Activated naive CD4-positive, alpha-beta T cell treated with anti-CD3 and anti-CD28 coated beads for 36 hours (primary cell): ENCODE measurements around the gene ABCA9. TPM values are rescaled to one million over a fixed set of nuclear protein-coding genes. Genes with fewer than 3 reads are reported as not detected.

Source experiments
- CTCF ChIA-PET: fragments of 350-600 bp; sonication (Branson Sonifier 250); formaldehyde crosslinking; loops from one replicate; lab custom pipeline; 2021; ENCODE audit warnings: antibody characterized with exemption; lab: Charles Lee
- DNase-seq: peaks from one replicate; pipeline ENCODE4 v3.0.0-alpha.2; 2020
- H3K27ac Mint-ChIP-seq: one replicate; pipeline ENCODE4 v1.8.0; 2021; ENCODE audit warnings: mild to moderate bottlenecking, mixed read lengths
- H3K27me3 Mint-ChIP-seq: one replicate; pipeline ENCODE4 v1.8.0; 2021; ENCODE audit warnings: low read depth, mixed read lengths
- H3K36me3 Mint-ChIP-seq: one replicate; pipeline ENCODE4 v1.8.0; 2021; ENCODE audit warnings: low read depth, mixed read lengths
- H3K4me1 Mint-ChIP-seq: one replicate; pipeline ENCODE4 v1.8.0; 2021; ENCODE audit warnings: low read depth, mixed read lengths
- H3K4me3 Mint-ChIP-seq: one replicate; pipeline ENCODE4 v1.8.0; 2021; ENCODE audit warnings: mild to moderate bottlenecking, moderate library complexity, mixed read lengths
- H3K9me3 Mint-ChIP-seq: one replicate; pipeline ENCODE4 v1.8.0; 2021; ENCODE audit warnings: mixed read lengths
- intact Hi-C: fragments of 100-400 bp; cut with micrococcal nuclease; formaldehyde crosslinking; loops from one replicate; pipeline ENCODE4 v1.15.1; 2023
- total RNA-seq, 2 experiments: library from RNA; stranded (reverse); gene quantifications; one replicate each; pipeline ENCODE4 v1.2.3, GENCODE V29; 2021

The ABCA9 gene, protein sequence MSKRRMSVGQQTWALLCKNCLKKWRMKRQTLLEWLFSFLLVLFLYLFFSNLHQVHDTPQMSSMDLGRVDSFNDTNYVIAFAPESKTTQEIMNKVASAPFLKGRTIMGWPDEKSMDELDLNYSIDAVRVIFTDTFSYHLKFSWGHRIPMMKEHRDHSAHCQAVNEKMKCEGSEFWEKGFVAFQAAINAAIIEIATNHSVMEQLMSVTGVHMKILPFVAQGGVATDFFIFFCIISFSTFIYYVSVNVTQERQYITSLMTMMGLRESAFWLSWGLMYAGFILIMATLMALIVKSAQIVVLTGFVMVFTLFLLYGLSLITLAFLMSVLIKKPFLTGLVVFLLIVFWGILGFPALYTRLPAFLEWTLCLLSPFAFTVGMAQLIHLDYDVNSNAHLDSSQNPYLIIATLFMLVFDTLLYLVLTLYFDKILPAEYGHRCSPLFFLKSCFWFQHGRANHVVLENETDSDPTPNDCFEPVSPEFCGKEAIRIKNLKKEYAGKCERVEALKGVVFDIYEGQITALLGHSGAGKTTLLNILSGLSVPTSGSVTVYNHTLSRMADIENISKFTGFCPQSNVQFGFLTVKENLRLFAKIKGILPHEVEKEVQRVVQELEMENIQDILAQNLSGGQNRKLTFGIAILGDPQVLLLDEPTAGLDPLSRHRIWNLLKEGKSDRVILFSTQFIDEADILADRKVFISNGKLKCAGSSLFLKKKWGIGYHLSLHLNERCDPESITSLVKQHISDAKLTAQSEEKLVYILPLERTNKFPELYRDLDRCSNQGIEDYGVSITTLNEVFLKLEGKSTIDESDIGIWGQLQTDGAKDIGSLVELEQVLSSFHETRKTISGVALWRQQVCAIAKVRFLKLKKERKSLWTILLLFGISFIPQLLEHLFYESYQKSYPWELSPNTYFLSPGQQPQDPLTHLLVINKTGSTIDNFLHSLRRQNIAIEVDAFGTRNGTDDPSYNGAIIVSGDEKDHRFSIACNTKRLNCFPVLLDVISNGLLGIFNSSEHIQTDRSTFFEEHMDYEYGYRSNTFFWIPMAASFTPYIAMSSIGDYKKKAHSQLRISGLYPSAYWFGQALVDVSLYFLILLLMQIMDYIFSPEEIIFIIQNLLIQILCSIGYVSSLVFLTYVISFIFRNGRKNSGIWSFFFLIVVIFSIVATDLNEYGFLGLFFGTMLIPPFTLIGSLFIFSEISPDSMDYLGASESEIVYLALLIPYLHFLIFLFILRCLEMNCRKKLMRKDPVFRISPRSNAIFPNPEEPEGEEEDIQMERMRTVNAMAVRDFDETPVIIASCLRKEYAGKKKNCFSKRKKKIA (N-terminal part only)
- total RNA-seq = not detected

DNA sequence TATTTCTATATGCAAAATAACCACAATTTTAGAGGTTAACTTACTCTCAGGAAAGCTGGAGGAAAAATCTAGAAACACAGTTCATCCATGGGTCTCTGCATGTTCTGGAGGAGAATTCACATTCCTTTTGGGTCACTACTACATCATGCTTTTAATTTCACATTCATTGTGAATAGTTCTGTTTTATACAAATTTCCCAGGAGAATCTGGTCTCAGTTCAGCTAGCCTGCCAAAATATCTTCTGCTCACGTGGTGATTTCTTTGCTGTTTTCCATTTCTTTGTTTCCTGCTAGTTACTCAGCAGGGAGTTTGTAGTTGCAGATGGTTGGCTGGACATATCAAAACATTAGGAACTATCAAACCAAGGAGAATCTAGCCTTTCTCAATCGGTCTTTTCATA, at the start of gene ABCA9:
TSS of gene ABCA9 (minus strand) at position 106 of the 400 bp plus-strand sequence. CDS start 9,801 bp downstream, outside the sequence.
- CTCF ChIA-PET = no interaction called here
- Mint-ChIP-seq H3K36me3 (no peaks in the 10 kb centered on the region), H3K4me1 (no peaks in the 10 kb centered on the region), H3K27ac (no peak within 1 kb of the TSS), H3K9me3 (peaks cover 4% of the 10 kb centered on the region), H3K27me3 (peaks cover 5% of the 10 kb centered on the region), H3K4me3 (no peak within 1 kb of the TSS)
- intact Hi-C loops = loop anchor here (10.0 kb wide), 1 partner anchor 164 kb away; the partner anchor contains the start of gene ABCA10
- DNase-seq = no peak

DNA sequence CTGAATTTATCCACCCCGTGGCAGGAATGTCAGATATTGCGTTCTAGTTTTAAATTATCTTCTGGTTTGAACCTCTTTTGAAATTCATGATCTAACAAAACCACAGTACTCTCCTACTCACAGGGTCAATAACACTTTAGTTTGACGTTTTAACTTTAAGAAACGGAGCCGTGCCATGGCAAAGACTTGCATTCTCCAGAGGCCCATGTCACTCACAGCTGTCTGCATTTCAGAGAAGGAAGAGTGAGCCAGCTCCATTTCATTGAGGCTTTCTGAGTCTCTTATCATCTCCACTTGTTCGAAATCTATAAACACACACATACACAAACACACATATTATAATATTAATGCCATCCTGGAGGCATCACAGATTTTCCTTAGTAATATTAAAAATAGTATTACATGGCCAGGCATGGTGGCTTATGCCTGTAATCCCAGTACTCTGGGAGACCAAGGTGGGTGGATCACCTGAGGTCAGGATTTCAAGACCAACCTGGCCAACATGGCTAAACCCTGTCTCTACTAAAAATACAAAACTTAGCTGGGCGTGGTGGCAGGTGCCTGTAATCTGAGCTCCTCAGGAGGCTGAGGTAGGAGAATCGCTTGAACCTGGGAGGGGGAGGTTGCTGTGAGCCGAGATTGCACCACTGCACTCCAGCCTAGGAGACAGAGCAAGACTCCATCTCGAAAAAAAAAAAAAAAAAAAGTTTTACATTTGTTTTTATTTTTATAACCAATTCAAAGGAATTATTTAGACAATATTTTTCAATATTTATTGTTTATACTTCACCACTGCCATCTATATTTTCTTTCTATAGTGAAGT, 45.4 kb upstream of the ABCA9 start:
- Mint-ChIP-seq H3K4me3 (no peak overlapping the region), H3K27me3 (no peaks in the 10 kb centered on the region), H3K36me3 (no peaks in the 10 kb centered on the region), H3K27ac (no peak overlapping the region), H3K9me3 (no peaks in the 10 kb centered on the region), H3K4me1 (no peaks in the 10 kb centered on the region)
- intact Hi-C loops = no loop called here
- no peak for DNase-seq
- CTCF ChIA-PET = no interaction called here

DNA sequence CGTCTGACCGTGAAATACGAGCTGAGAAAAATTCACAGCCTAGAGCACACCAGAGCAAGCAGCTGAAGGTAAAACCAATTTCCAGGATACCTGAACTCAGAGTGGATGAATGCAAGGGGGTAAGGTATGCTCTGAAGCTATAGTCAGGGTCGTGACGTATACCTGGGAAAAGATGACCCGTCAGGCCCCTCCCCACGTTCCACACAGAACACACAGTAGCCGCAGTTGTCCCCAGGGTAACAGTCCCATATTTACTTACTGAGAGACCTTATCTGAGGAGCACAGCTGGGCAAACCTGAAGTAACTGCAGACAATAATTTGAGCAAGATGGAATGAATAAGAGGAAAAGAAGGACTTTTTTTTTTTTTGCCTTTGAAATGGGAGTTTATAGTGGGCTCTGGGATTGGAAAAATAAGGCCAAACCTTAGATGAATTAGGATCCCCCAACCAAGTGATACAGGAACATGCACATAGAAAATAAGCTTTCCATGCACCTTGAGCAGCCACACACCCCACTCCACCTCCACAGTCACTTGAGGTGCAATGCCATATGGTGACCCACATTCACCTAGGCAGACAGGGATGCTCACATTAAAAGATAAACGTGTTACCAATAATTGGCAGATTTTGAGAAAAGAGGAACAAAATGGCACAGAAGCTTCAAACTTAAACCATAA, 43.0 kb upstream of the ABCA9 start:
- H3K4me3 Mint-ChIP-seq = no peak overlapping the region
- no peak for DNase-seq
- H3K9me3 Mint-ChIP-seq = no peaks in the 10 kb centered on the region
- no peaks in the 10 kb centered on the region for H3K36me3 Mint-ChIP-seq
- intact Hi-C loops = no loop called here
- no peaks in the 10 kb centered on the region for H3K4me1 Mint-ChIP-seq
- no peaks in the 10 kb centered on the region for H3K27me3 Mint-ChIP-seq
- no peak overlapping the region for H3K27ac Mint-ChIP-seq
- CTCF ChIA-PET = no interaction called here

DNA sequence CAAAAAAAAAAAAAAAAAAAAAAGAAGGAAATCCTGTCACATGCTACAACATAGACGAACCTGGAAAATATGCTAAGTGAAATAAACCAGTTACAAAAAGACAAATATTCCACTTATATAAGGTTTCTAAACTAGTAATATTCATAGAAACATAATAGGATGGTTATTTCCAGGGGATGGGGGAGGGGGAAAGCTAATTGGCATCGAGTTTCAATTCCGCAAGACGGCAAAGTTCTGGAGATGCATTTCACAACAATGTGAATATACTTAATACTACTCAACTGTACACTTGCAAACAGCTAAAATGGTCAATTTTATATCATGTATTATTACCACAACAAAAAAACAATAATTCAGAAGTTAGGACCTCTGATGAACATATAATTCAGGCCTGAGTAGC, 37.9 kb upstream of the ABCA9 start:
- Mint-ChIP-seq H3K27ac (no peak overlapping the region), H3K27me3 (no peaks in the 10 kb centered on the region), H3K9me3 (no peaks in the 10 kb centered on the region), H3K4me3 (no peak overlapping the region), H3K36me3 (no peaks in the 10 kb centered on the region), H3K4me1 (no peaks in the 10 kb centered on the region)
- no peak for DNase-seq
- CTCF ChIA-PET = no interaction called here
- intact Hi-C loops = no loop called here

DNA sequence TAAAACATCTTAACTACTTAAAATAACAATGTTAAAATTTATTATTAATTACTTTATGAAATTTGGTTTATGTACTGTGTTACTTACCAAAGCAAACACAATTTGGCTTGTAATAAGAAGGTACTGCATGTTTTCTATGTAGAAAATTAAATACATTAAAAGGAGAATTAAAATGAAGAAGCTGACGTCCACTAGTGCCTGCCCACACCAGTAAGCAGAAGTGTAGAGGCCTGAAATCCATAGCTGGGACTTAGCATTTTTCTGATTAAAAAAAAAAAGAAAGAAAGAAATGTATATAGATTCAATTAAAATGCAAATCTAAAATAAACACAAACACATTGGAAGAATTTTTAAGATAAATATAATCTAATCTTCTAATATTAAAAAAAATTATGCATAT, 35.8 kb upstream of the ABCA9 start:
- no peaks in the 10 kb centered on the region for H3K36me3 Mint-ChIP-seq
- intact Hi-C loops = no loop called here
- CTCF ChIA-PET = no interaction called here
- H3K27ac Mint-ChIP-seq = no peak overlapping the region
- DNase-seq = no peak
- no peaks in the 10 kb centered on the region for H3K27me3 Mint-ChIP-seq
- no peaks in the 10 kb centered on the region for H3K9me3 Mint-ChIP-seq
- peaks cover 4% of the 10 kb centered on the region for H3K4me1 Mint-ChIP-seq
- H3K4me3 Mint-ChIP-seq = no peak overlapping the region

DNA sequence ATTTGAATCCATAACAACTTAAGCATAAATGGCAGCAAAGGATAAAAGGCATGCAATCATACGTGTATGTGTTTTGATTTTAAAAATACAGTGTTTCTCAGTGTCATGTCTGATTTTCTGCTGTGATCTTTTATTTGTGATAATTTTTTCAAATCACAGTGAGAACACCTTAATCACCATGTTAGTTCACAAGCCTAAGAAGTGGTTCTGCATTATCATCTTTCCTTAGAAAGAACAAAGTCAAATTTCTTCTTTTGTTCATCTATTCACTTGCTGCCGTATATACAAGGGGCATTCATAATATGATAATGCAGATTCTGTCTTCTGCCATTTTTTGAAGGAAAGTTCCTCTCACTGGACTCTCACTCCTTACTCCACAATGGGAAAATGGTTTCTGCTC, 33.3 kb upstream of the ABCA9 start:
- intact Hi-C loops = no loop called here
- no peak overlapping the region for H3K27ac Mint-ChIP-seq
- no peaks in the 10 kb centered on the region for H3K36me3 Mint-ChIP-seq
- H3K9me3 Mint-ChIP-seq = no peaks in the 10 kb centered on the region
- H3K4me1 Mint-ChIP-seq = peaks cover 4% of the 10 kb centered on the region
- no peaks in the 10 kb centered on the region for H3K27me3 Mint-ChIP-seq
- CTCF ChIA-PET = no interaction called here
- no peak for DNase-seq
- H3K4me3 Mint-ChIP-seq = no peak overlapping the region

DNA sequence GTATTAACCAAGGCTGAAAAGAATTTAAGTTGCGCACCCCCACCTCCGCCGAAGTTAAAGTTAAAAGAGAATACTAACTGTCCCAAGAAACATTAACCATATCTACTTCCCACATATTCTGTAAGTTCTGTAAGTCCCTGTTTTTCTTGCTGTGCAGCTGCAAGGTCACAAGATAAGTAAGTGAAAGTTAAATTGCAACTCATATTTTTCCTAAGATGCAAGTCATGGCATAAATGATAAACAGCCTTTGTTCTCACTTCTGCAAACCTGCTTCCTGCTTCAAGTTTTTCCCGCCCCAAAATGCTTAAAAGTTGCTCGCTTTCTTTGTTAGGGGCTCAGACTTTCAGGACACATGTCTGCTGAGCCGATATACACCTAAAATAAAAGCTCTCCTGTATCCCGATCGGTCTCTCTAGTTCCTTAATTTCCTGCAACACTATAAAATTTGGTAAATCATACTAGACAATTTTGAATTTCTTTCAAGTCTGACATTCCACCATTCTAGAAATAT, 32.6 kb upstream of the ABCA9 start:
- Mint-ChIP-seq H3K4me3 (no peak overlapping the region), H3K27me3 (no peaks in the 10 kb centered on the region), H3K36me3 (no peaks in the 10 kb centered on the region), H3K4me1 (peaks cover 4% of the 10 kb centered on the region), H3K27ac (no peak overlapping the region), H3K9me3 (no peaks in the 10 kb centered on the region)
- intact Hi-C loops = no loop called here
- DNase-seq = no peak
- CTCF ChIA-PET = no interaction called here

DNA sequence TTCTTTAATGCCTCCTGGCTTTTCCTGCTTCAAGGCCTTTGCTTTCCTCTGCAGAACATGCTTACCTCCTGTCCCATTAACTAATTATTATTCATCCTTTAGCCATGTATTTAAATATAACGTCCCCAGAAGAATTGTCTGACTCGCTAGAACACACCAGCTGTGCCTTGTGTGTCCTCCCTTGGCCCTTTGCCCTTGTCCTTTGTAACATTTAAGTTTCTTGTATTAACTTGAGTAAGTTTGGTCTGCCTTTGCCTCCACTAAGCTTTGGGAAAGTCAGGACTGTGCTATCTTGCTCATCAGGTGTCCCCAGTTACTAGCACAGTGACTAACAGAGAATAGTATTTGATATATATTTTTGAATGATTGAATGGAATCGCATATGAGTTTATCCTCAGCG, 29.6 kb upstream of the ABCA9 start:
- no peak overlapping the region for H3K27ac Mint-ChIP-seq
- H3K27me3 Mint-ChIP-seq = no peaks in the 10 kb centered on the region
- peaks cover 4% of the 10 kb centered on the region for H3K4me1 Mint-ChIP-seq
- intact Hi-C loops = no loop called here
- CTCF ChIA-PET = no interaction called here
- DNase-seq = no peak
- H3K4me3 Mint-ChIP-seq = no peak overlapping the region
- H3K36me3 Mint-ChIP-seq = no peaks in the 10 kb centered on the region
- no peaks in the 10 kb centered on the region for H3K9me3 Mint-ChIP-seq

DNA sequence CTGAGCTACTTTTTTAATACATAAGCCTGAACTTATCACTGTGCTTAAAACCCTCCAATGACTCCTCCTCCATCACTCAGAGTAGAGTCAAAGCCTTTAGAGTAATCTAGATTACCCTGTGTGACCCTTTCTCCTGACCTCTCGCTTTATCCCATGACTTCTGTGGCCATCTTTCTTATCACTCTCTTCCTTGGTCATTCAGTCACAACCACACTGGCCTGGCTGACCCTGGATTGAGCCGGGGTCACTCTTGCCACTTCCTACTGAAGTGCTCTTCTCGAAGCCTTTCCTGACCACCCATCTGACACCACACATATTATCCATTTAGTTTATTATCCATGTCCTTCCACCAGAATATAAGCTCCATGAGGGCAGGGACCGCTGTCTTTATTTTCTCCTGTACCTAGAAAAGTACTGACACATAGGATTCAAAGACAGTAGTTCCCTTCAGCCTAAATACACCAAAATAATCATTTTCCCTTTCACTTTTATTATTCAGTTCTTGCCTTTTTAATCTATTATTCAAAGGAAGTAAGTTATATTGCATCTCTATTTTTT, 28.0 kb upstream of the ABCA9 start:
- no peak for DNase-seq
- H3K27ac Mint-ChIP-seq = no peak overlapping the region
- intact Hi-C loops = loop anchor here (10.0 kb wide), 1 partner anchor 56 kb away; the partner anchor contains the start of gene ABCA6
- CTCF ChIA-PET = interaction anchor here (0.7 kb wide), 1 partner anchor 139 kb away, joined by 4 read pairs; no protein-coding TSS in a partner anchor
- no peaks in the 10 kb centered on the region for H3K36me3 Mint-ChIP-seq
- H3K4me1 Mint-ChIP-seq = peaks cover 4% of the 10 kb centered on the region
- H3K9me3 Mint-ChIP-seq = no peaks in the 10 kb centered on the region
- H3K4me3 Mint-ChIP-seq = no peak overlapping the region
- H3K27me3 Mint-ChIP-seq = no peaks in the 10 kb centered on the region

DNA sequence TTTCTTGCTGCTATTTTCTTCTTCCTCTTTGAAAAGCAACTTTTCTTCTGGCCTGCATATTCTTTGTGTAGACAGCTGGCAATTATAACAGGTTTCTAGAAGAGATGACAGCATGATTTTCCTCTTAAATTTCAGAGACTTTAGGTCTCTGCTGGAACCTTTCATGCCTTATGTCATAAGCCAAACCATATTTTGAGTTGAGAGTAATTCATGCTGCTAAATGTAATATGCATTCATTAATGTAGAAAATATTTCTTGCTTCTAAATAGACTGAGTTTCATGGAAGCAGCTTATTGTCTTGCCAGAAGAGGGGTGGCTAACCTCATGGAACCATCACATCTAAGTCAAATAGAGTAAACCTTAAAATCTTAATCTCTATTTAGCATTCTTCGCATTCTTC, 25.9 kb upstream of the ABCA9 start:
- intact Hi-C loops = loop anchor here (10.0 kb wide), 1 partner anchor 58 kb away; the partner anchor contains the start of gene ABCA6
- Mint-ChIP-seq H3K27me3 (no peaks in the 10 kb centered on the region), H3K27ac (no peak overlapping the region), H3K4me3 (no peak overlapping the region), H3K9me3 (no peaks in the 10 kb centered on the region), H3K4me1 (no peaks in the 10 kb centered on the region), H3K36me3 (no peaks in the 10 kb centered on the region)
- CTCF ChIA-PET = no interaction called here
- DNase-seq = no peak

DNA sequence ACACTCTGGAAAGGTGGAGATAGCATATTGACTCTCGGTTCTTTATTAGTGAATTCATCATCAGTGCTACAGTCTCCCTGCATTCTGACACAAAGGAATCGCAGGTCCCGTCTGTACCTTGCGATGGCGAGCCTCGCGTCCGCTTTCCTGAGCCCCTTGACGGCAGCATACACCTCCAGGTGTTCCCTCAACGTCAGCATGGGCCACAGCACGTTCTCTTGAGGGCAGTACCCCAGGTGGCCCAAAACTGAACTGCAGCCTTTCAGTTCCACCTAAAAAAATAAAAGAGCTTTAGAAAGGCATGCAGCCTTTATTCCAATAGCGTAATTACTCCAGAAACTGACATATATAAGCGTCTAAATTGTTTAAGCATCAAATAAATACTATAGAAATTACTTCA, 24.2 kb upstream of the ABCA9 start:
- CTCF ChIA-PET = no interaction called here
- Mint-ChIP-seq H3K27me3 (no peaks in the 10 kb centered on the region), H3K36me3 (no peaks in the 10 kb centered on the region), H3K4me1 (no peaks in the 10 kb centered on the region), H3K27ac (no peak overlapping the region), H3K9me3 (no peaks in the 10 kb centered on the region), H3K4me3 (no peak overlapping the region)
- intact Hi-C loops = loop anchor here (10.0 kb wide), 1 partner anchor 60 kb away; the partner anchor contains the start of gene ABCA6
- DNase-seq = no peak
